Astrocyte (in vitro differentiated cells and primary cell): ENCODE data around the gene RAB3B. TPM values are rescaled to one million over a fixed set of nuclear protein-coding genes. Genes with fewer than 3 reads are reported as not detected.
"Not testable (repeated sequence)": the region's sequence is repeated elsewhere in the genome, so short reads cannot be mapped to it uniquely, and the experiment has no call there.

Source experiments
- DNase-seq: peaks from one replicate; pipeline ENCODE4 v3.0.0-alpha.2; 2010; ENCODE audit warnings: low read depth
- FAIRE-seq: peaks from 2 replicates; lab custom pipeline; 2011; peaks lifted over from hg19 to GRCh38; lab: Jason Lieb, UNC
- H2AFZ ChIP-seq: 2 replicates; pipeline ENCODE4 v1.6.0; 2012; ENCODE audit warnings: low read depth, low read length, inconsistent platforms
- H3K27ac ChIP-seq: 2 replicates; pipeline ENCODE4 v1.5.1; 2011; ENCODE audit warnings: low read depth, low read length, inconsistent platforms
- H3K27me3 ChIP-seq: 2 replicates; pipeline ENCODE4 v1.6.0; 2011; ENCODE audit warnings: low read length, inconsistent platforms; ENCODE audit not compliant: insufficient read depth
- H3K36me3 ChIP-seq: 2 replicates; pipeline ENCODE4 v1.5.1; 2011; ENCODE audit warnings: low read length, inconsistent platforms; ENCODE audit not compliant: insufficient read depth
- H3K4me1 ChIP-seq: 2 replicates; pipeline ENCODE4 v1.5.1; 2011; ENCODE audit warnings: low read length, inconsistent platforms; ENCODE audit not compliant: insufficient read depth
- H3K4me2 ChIP-seq: 2 replicates; pipeline ENCODE4 v1.6.0; 2012; ENCODE audit warnings: low read length, inconsistent platforms
- H3K4me3 ChIP-seq: 2 replicates; pipeline ENCODE4 v1.5.1; 2011; ENCODE audit warnings: low read depth, mild to moderate bottlenecking, low read length, inconsistent platforms; ENCODE audit not compliant: insufficient read depth
- H3K79me2 ChIP-seq: 2 replicates; pipeline ENCODE4 v1.6.0; 2012; ENCODE audit warnings: mild to moderate bottlenecking, low read length, inconsistent platforms; ENCODE audit not compliant: insufficient read depth
- H3K9ac ChIP-seq: 2 replicates; pipeline ENCODE4 v1.6.0; 2012; ENCODE audit warnings: mild to moderate bottlenecking, low read length, inconsistent platforms
- H3K9me3 ChIP-seq: 2 replicates; pipeline ENCODE4 v1.5.1; 2012; ENCODE audit warnings: low read depth, mild to moderate bottlenecking, low read length, inconsistent platforms; ENCODE audit not compliant: insufficient read depth
- H4K20me1 ChIP-seq: 2 replicates; pipeline ENCODE4 v1.6.0; 2012; ENCODE audit warnings: low read length, inconsistent platforms; ENCODE audit not compliant: insufficient read depth
- H3K27ac Mint-ChIP-seq: one replicate; pipeline ENCODE4 v1.8.0; 2021; ENCODE audit warnings: mild to moderate bottlenecking, mixed read lengths; ENCODE audit not compliant: unreplicated experiment
- H3K27me3 Mint-ChIP-seq: one replicate; pipeline ENCODE4 v1.8.0; 2021; ENCODE audit warnings: low read depth, mixed read lengths; ENCODE audit not compliant: unreplicated experiment
- H3K36me3 Mint-ChIP-seq: one replicate; pipeline ENCODE4 v1.8.0; 2021; ENCODE audit warnings: low read depth, mixed read lengths; ENCODE audit not compliant: unreplicated experiment
- H3K4me1 Mint-ChIP-seq: one replicate; pipeline ENCODE4 v1.8.0; 2021; ENCODE audit warnings: low read depth, mixed read lengths; ENCODE audit not compliant: unreplicated experiment
- H3K4me3 Mint-ChIP-seq: one replicate; pipeline ENCODE4 v1.8.0; 2021; ENCODE audit warnings: mild to moderate bottlenecking, moderate library complexity, mixed read lengths; ENCODE audit not compliant: unreplicated experiment
- H3K9me3 Mint-ChIP-seq: one replicate; pipeline ENCODE4 v1.8.0; 2021; ENCODE audit warnings: mild to moderate bottlenecking, mixed read lengths; ENCODE audit not compliant: unreplicated experiment
- EZH2 ChIP-seq: IDR thresholded peaks from 2 replicates; pipeline ENCODE4 v1.6.1; 2012; ENCODE audit warnings: mild to moderate bottlenecking, low read length, inconsistent platforms; ENCODE audit not compliant: insufficient read depth
- total RNA-seq: library from RNA; stranded (reverse); gene quantifications from 2 replicates; pipeline ENCODE4 v1.2.1, GENCODE V29; 2021
- TF ChIP-seq, protein P1 (sequence below): IDR thresholded peaks from 2 replicates; pipeline ENCODE4 v1.5.1; 2011; ENCODE audit warnings: low read depth, mild to moderate bottlenecking, inconsistent platforms, low read length, moderate library complexity; ENCODE audit not compliant: insufficient read depth

Gene RAB3B
- total RNA-seq, 1 donor from 2014 or later = 49.2 TPM

DNA sequence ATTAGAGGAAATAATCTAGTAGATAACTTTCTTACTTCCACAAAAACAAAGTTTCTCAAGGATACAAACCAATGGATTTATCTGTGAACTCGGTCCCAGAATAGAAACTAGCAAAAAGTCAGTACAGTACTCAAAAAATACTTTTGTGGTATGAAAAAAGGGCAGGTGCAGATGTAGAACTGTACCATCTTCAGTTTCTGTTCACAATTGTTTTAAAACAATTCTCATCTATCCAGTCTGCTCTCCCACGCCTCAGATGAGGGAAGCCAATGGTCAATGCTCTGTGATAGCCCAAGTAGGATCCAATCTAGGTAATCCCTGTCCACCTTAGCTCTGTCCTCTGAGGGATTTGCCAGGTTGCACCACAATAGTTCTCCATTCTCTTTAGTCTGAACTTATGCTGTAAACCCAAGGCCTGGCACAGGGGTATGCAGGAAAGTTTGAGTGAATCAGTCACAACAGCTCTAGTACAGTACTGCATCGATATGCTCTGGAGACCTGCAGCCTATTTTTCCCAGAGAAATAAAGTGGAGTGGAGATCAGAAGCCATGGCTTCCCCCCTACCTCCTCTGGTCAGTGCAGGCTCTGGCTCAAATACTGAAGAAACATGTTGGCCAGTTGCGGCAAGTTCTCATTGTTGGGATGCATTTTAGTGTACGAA, 41.8 kb upstream of the RAB3B start:
- Mint-ChIP-seq H3K4me1 (peaks cover 17% of the 10 kb centered on the region), H3K9me3 (no peaks in the 10 kb centered on the region), H3K27ac (peak overlapping the region; percentile 86), H3K27me3 (no peaks in the 10 kb centered on the region), H3K4me3 (peak overlapping the region; percentile 91), H3K36me3 (peaks cover 3% of the 10 kb centered on the region)
- Histone ChIP-seq H3K27me3 (no peaks in the 10 kb centered on the region), H3K9me3 (no peaks in the 10 kb centered on the region), H3K79me2 (peaks cover 36% of the 10 kb centered on the region), H3K36me3 (no peaks in the 10 kb centered on the region), H3K4me2 (peak overlapping the region; percentile 91), H2AFZ (peak overlapping the region; percentile 92), H4K20me1 (peaks cover 23% of the 10 kb centered on the region), H3K4me3 (peak overlapping the region; percentile 82), H3K27ac (peak overlapping the region; percentile 91), H3K9ac (peak overlapping the region; percentile 93), H3K4me1 (peaks cover 7% of the 10 kb centered on the region)
- no peak for TF ChIP-seq EZH2
- TF ChIP-seq, protein P1, sequence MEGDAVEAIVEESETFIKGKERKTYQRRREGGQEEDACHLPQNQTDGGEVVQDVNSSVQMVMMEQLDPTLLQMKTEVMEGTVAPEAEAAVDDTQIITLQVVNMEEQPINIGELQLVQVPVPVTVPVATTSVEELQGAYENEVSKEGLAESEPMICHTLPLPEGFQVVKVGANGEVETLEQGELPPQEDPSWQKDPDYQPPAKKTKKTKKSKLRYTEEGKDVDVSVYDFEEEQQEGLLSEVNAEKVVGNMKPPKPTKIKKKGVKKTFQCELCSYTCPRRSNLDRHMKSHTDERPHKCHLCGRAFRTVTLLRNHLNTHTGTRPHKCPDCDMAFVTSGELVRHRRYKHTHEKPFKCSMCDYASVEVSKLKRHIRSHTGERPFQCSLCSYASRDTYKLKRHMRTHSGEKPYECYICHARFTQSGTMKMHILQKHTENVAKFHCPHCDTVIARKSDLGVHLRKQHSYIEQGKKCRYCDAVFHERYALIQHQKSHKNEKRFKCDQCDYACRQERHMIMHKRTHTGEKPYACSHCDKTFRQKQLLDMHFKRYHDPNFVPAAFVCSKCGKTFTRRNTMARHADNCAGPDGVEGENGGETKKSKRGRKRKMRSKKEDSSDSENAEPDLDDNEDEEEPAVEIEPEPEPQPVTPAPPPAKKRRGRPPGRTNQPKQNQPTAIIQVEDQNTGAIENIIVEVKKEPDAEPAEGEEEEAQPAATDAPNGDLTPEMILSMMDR = no peak
- DNase-seq (no peak), FAIRE-seq (no peak)

DNA sequence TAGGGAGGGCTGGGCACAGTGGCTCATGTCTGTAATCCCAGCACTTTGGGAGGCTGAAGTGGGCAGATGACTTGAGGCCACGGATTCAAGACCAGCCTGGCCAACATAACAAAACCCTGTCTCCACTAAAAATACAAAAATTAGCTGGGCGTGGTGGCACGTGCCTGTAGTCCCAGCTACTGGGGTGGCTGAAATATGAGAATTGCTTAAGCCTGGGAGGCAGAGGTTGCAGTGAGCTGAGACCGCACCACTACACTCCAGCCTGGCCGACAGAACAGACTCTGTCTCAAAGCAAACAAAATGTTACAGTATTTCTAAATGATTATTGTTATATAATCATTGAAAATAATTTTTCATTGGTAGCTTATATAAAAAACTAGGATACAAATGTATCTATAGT, 38.3 kb upstream of the RAB3B start:
- H3K4me3 Mint-ChIP-seq, H2AFZ ChIP-seq, H3K9me3 Mint-ChIP-seq, H3K4me3 ChIP-seq, H3K4me1 ChIP-seq, H3K27me3 ChIP-seq, FAIRE-seq, H3K27ac ChIP-seq, DNase-seq, H3K36me3 Mint-ChIP-seq, H3K9ac ChIP-seq, H3K9me3 ChIP-seq, H3K27me3 Mint-ChIP-seq, H3K36me3 ChIP-seq, H3K4me2 ChIP-seq, H3K27ac Mint-ChIP-seq: not testable (repeated sequence)
- Histone ChIP-seq H3K79me2 (peaks cover 36% of the 10 kb centered on the region), H4K20me1 (peaks cover 23% of the 10 kb centered on the region)
- peaks cover 14% of the 10 kb centered on the region for H3K4me1 Mint-ChIP-seq

DNA sequence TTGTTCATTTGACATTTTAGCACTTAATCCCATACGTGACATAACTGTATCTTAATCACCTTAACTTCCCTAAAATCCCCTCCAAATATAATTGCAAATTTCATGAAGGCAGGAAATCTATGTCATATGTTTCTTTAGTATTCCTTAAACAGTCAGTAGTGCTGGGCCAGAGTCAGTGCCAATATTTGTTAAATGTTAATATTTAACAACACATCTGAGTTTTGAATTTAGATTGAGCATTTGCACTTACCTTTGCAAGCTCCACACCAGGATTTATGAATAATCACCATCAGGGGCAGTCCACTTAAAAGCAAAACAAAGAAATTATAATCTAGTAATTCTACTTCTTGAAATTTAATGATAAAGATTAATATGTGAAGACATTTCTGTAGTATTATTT, 37.8 kb upstream of the RAB3B start:
- DNase-seq (no peak), FAIRE-seq (no peak)
- Mint-ChIP-seq H3K9me3 (no peaks in the 10 kb centered on the region), H3K4me3 (no peak overlapping the region), H3K27me3 (no peaks in the 10 kb centered on the region), H3K4me1 (peaks cover 12% of the 10 kb centered on the region), H3K27ac (no peak overlapping the region), H3K36me3 (peaks cover 12% of the 10 kb centered on the region)
- H2AFZ ChIP-seq = no peak overlapping the region
- H3K79me2 ChIP-seq = peaks cover 33% of the 10 kb centered on the region
- no peak overlapping the region for H3K4me2 ChIP-seq
- TF ChIP-seq, protein P1 = no peak
- TF ChIP-seq EZH2 = no peak
- peaks cover 9% of the 10 kb centered on the region for H3K36me3 ChIP-seq
- H3K27me3 ChIP-seq = no peaks in the 10 kb centered on the region
- H3K9ac ChIP-seq = no peak overlapping the region
- H4K20me1 ChIP-seq = peaks cover 23% of the 10 kb centered on the region
- H3K27ac ChIP-seq = no peak overlapping the region
- no peak overlapping the region for H3K4me3 ChIP-seq
- no peaks in the 10 kb centered on the region for H3K9me3 ChIP-seq
- H3K4me1 ChIP-seq = peaks cover 7% of the 10 kb centered on the region
